Stimulated activated effector memory CD8-positive, alpha-beta T cell treated with anti-CD3 and anti-CD28 coated beads, Interleukin-12 subunit alpha, Interleukin-12 subunit beta, amount 100 ng/mL, for 72 hours (primary cell): ENCODE results near the gene GID4.

Experiments
- ATAC-seq: fragments of 150-1000 bp; cut with Tn5 transposase; 2 replicates; pipeline ENCODE4 v1.10.0; 2021
- DNase-seq, 2 donors: peaks; one replicate each; pipeline ENCODE4 v3.0.0; 2021 to 2022; ENCODE audit warnings: low spot score in 2 of 2
- H3K27ac Mint-ChIP-seq: one replicate; pipeline ENCODE4 v1.8.0; 2022; ENCODE audit warnings: mild to moderate bottlenecking, mixed read lengths
- H3K36me3 Mint-ChIP-seq: one replicate; pipeline ENCODE4 v1.8.0; 2022; ENCODE audit warnings: mild to moderate bottlenecking, mixed read lengths
- H3K4me1 Mint-ChIP-seq: one replicate; pipeline ENCODE4 v1.8.0; 2022; ENCODE audit warnings: mixed read lengths
- H3K4me3 Mint-ChIP-seq: one replicate; pipeline ENCODE4 v1.8.0; 2022; ENCODE audit warnings: mild to moderate bottlenecking, mixed read lengths
- H3K9me3 Mint-ChIP-seq: one replicate; pipeline ENCODE4 v1.8.0; 2022; ENCODE audit warnings: mixed read lengths

GID4 gene

DNA sequence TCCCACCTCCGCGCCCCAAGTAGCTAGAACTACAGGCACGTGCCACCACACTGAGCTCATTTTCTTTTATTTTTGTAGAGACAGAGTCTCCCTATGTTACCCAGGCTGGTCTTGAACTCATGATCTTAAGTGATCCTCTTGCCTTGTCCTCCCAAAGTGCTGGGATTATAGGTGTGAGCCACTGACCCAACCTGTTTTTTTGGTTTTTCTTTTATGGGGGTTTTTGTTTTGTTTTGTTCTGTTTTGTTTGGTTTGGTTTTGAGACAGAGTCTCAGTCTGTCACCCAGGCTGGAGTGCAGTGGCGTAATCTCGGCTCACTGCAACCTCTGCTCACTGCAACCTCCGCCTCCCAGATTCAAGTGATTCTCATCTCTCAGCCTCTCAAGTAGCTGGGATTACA, 16.4 kb downstream of the GID4 start:
- H3K4me3 Mint-ChIP-seq: no peak overlapping the region
- ATAC-seq (no peak), DNase-seq (no peak)
- H3K9me3 Mint-ChIP-seq: no peaks in the 10 kb centered on the region
- peaks cover 69% of the 10 kb centered on the region for H3K36me3 Mint-ChIP-seq
- H3K4me1 Mint-ChIP-seq: no peaks in the 10 kb centered on the region
- H3K27ac Mint-ChIP-seq: no peak overlapping the region

DNA sequence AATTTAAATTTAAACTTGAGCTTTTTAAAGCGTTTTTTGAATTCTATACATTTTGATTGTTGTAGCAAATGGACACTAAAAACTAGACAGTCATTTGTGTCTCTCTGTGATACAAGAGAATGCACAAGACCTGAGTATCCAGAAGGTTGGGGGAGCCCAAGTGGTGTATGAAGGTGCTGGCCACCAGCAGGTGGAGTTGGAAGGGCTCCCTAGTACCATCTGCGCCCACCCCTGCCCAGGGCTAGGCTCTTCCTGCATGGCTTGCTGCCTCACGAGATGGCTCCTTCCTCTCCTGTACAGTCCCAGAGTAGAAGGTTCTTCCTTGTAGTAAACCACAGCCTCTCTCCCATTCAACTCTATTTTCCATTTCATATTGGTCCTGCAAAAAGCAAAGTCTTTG, 17.0 kb downstream of the GID4 start:
- Mint-ChIP-seq H3K27ac (no peak overlapping the region), H3K4me1 (no peaks in the 10 kb centered on the region)

GRCh38 chr17:18059283-18059682, 20.1 kb downstream of the GID4 start:
- no peak overlapping the region for H3K4me3 Mint-ChIP-seq
- DNase-seq (no peak), ATAC-seq (no peak)
- H3K9me3 Mint-ChIP-seq: no peaks in the 10 kb centered on the region
- no peaks in the 10 kb centered on the region for H3K4me1 Mint-ChIP-seq
- no peak overlapping the region for H3K27ac Mint-ChIP-seq
- H3K36me3 Mint-ChIP-seq: peaks cover 93% of the 10 kb centered on the region

More for the DNA sequence above, 17.0 kb downstream of the GID4 start:
- H3K9me3 Mint-ChIP-seq: no peaks in the 10 kb centered on the region
- DNase-seq (no peak), ATAC-seq (no peak)
- peaks cover 75% of the 10 kb centered on the region for H3K36me3 Mint-ChIP-seq
- H3K4me3 Mint-ChIP-seq: no peak overlapping the region

DNA sequence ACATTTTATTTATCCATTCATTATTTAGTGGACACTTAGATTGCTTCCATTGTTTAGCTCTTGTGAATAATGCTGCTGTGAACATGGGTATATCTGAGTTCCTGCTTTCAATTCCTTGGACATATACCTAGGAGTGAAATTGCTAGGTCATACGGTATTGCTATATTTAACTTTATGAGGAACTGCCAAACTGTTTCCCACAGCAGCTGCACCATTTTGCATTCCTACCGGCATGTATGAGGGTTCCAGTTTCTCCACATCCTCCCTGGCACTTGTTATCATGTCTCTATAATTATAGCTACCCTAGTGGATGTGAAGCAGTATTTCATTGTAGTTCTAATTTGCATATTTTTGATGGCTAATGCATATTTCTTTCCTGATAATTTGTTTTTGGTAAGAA, 24.8 kb downstream of the GID4 start:
- DNase-seq (no peak), ATAC-seq (no peak)
- Mint-ChIP-seq H3K4me3 (no peak overlapping the region), H3K4me1 (no peaks in the 10 kb centered on the region), H3K36me3 (peaks cover 61% of the 10 kb centered on the region), H3K9me3 (no peaks in the 10 kb centered on the region), H3K27ac (no peak overlapping the region)

DNA sequence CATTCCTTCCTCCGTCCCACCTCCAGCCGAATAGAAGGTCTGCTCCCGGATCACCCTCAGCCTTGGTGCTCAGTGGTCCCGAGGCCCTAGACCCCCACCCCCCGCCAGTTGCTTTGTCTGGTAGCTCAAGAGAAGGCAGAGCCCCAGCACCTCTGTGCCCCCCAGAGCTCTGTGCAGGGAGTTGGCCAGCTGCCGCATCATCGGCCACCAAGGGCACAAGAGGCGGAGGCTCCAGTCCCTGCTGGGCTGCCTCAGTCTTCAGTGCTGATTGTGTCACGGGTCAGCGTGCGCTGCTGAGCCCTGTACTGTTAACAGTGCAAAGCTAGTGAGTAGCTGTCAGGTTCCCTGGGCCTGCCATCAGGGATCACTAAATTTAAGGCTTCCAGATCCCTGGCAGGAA, 26.3 kb downstream of the GID4 start:
- ATAC-seq (no peak), DNase-seq (no peak)
- Mint-ChIP-seq H3K4me1 (peaks cover under 1% of the 10 kb centered on the region), H3K4me3 (no peak overlapping the region), H3K9me3 (no peaks in the 10 kb centered on the region), H3K27ac (no peak overlapping the region), H3K36me3 (peaks cover 47% of the 10 kb centered on the region)

- Mint-ChIP-seq H3K9me3 (no peaks in the 10 kb centered on the region), H3K4me3 (no peak overlapping the region), H3K36me3 (peaks cover 34% of the 10 kb centered on the region), H3K27ac (no peak overlapping the region), H3K4me1 (peaks cover 6% of the 10 kb centered on the region)
- no peak for DNase-seq
- ATAC-seq: no peak
Observed at GRCh38 chr17:18066866-18067265, 27.7 kb downstream of the GID4 start.

GRCh38 chr17:18069101-18069500, 29.9 kb downstream of the GID4 start:
- DNase-seq (no peak), ATAC-seq (no peak)
- Mint-ChIP-seq H3K4me1 (peaks cover 6% of the 10 kb centered on the region), H3K36me3 (peaks cover 17% of the 10 kb centered on the region), H3K9me3 (no peaks in the 10 kb centered on the region), H3K4me3 (no peak overlapping the region), H3K27ac (no peak overlapping the region)

DNA sequence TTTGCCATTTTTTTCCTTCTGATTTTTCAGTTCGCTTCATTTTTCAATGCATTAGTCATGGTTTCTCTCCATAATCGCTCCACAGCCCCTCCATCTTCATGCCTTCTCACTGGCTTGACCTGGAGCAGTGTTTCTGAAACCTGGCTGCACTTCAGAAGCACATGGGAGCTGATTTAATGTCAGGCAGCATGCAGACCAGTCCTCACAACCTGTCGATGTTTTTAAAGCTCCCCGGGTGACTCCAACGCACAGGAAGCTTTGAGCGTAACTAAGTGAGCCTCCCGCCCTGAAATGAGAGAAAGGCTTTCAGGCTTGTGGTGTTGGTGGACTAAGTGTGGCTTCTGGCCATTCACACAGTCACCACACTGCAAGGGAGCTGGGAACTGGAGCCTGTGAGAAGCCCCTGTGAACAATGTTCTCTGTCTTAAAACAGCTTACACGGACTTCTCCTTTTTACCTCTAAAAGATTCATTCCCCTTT, 31.7 kb downstream of the GID4 start:
- H3K27ac Mint-ChIP-seq: no peak overlapping the region
- peak; percentile 56 for ATAC-seq
- no peaks in the 10 kb centered on the region for H3K36me3 Mint-ChIP-seq
- peaks cover 6% of the 10 kb centered on the region for H3K4me1 Mint-ChIP-seq
- H3K9me3 Mint-ChIP-seq: no peaks in the 10 kb centered on the region
- no peak for DNase-seq
- no peak overlapping the region for H3K4me3 Mint-ChIP-seq

DNA sequence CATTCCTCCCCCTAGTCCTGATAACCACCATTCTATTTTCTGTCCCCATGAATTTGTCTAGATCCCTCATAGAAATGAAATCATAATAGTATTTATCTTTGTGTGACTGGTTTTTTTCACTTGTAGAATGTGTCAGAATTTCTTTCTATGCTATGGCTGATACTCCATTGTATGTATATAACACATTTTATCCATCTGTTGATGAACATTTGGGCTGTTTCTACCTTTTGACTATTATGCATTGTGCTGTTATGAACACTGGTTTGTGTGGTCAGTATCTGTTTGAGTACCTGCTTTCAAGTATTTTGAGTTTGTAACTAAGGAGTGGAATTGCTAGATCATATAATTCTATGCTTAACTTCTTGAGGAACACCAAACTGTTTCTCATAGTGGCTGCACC, 32.5 kb downstream of the GID4 start:
- H3K4me3 Mint-ChIP-seq: no peak overlapping the region
- ATAC-seq (peak; percentile 79), DNase-seq (no peak)
- no peaks in the 10 kb centered on the region for H3K9me3 Mint-ChIP-seq
- no peak overlapping the region for H3K27ac Mint-ChIP-seq
- no peaks in the 10 kb centered on the region for H3K36me3 Mint-ChIP-seq
- H3K4me1 Mint-ChIP-seq: peaks cover 6% of the 10 kb centered on the region

- peaks cover 6% of the 10 kb centered on the region for H3K4me1 Mint-ChIP-seq
Observed at GRCh38 chr17:18074566-18075272, 35.5 kb downstream of the GID4 start.

GRCh38 chr17:18076936-18077335, 37.7 kb downstream of the GID4 start:
- no peak for ATAC-seq
- Mint-ChIP-seq H3K4me1 (no peaks in the 10 kb centered on the region), H3K27ac (peak overlapping the region; percentile 17)

More at GRCh38 chr17:18074566-18075272, 35.5 kb downstream of the GID4 start:
- no peak for ATAC-seq
- no peak overlapping the region for H3K27ac Mint-ChIP-seq
- no peak for DNase-seq
- H3K9me3 Mint-ChIP-seq: no peaks in the 10 kb centered on the region
- H3K4me3 Mint-ChIP-seq: no peak overlapping the region
- no peaks in the 10 kb centered on the region for H3K36me3 Mint-ChIP-seq

DNA sequence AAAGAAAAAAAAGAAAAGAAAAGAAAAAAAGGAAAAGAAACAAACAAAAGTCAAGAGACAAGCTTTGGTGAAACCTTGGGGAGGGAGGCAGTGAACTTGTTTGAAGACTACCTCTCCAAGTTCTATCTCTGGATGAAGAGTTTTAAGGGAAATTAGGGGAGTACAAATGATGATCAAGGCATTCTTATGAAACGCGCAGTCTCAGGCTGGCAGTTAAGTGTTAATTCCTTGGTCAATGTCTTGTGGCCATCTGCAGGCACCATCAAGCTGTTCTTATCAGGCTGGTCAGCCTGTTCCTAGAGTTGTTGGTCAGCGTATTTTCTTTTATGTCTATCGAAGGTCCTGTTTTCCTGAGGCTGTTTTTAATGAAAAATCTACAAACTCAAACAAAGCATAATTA, 40.3 kb downstream of the GID4 start:
- Mint-ChIP-seq H3K4me1 (no peaks in the 10 kb centered on the region), H3K9me3 (no peaks in the 10 kb centered on the region), H3K36me3 (no peaks in the 10 kb centered on the region), H3K4me3 (no peak overlapping the region), H3K27ac (no peak overlapping the region)
- DNase-seq (no peak), ATAC-seq (no peak)

More at GRCh38 chr17:18076936-18077335, 37.7 kb downstream of the GID4 start:
- Mint-ChIP-seq H3K4me3 (no peak overlapping the region), H3K36me3 (no peaks in the 10 kb centered on the region), H3K9me3 (no peaks in the 10 kb centered on the region)
- DNase-seq: no peak

- peaks cover 9% of the 10 kb centered on the region for H3K36me3 Mint-ChIP-seq
- H3K27ac Mint-ChIP-seq: no peak overlapping the region
- DNase-seq: no peak
- no peaks in the 10 kb centered on the region for H3K9me3 Mint-ChIP-seq
- H3K4me1 Mint-ChIP-seq: peaks cover 20% of the 10 kb centered on the region
- ATAC-seq: no peak
- H3K4me3 Mint-ChIP-seq: no peak overlapping the region
Observed at GRCh38 chr17:18084256-18084655, 45.0 kb downstream of the GID4 start.

GRCh38 chr17:18087610-18088491, 48.6 kb downstream of the GID4 start, which contains the start of gene DRG2:
TSS of gene DRG2 (plus strand) at chr17:18087948. CDS start at chr17:18088024, 76 bp downstream.
- Mint-ChIP-seq H3K36me3 (peaks cover 26% of the 10 kb centered on the region), H3K27ac (peak within 1 kb of the TSS; percentile 98), H3K4me3 (peak within 1 kb of the TSS; percentile 98), H3K4me1 (peaks cover 27% of the 10 kb centered on the region), H3K9me3 (no peaks in the 10 kb centered on the region)
- ATAC-seq (peak; percentile 98), DNase-seq (peak; percentile 95 to 98)

GRCh38 chr17:18089613-18090012, 50.4 kb downstream of the GID4 start:
- Mint-ChIP-seq H3K9me3 (no peaks in the 10 kb centered on the region), H3K4me3 (peak overlapping the region; percentile 98), H3K4me1 (peaks cover 35% of the 10 kb centered on the region), H3K36me3 (peaks cover 44% of the 10 kb centered on the region), H3K27ac (peak overlapping the region; percentile 98)
- DNase-seq (no peak), ATAC-seq (no peak)
